IPS-NIHi7 (cell line): ENCODE data around the gene NCAM2.

Experiments used
- DNase-seq: peaks from one replicate; pipeline ENCODE4 v3.0.0; 2012; ENCODE audit warnings: mixed read lengths; ENCODE audit errors: extremely low spot score

Gene NCAM2

DNA sequence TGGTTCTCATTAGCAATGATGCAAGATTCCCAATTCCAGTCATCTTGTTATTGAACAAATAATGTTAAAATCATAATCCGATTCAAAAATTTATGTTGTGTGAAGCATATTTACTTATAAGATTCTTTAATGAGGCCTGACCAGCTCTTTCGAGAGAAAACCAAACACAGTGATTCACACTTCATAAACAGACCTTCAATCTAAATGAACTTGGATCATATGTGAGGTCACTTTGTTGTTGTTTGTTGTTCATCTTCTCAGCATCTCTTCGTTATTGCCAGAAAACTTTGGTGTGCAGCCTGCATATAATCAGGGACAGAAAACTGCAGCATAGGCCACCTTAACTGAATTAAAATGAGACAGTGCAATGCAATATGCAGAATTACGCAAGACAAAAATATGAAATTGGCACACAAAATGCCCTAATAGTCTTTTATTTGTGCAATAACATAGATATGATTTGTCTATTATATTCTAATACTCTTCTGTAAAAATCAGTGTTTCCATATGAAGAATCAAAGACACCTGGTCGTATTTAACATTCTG is 30.1 kb downstream of the NCAM2 start:
- DNase-seq: no peak

DNA sequence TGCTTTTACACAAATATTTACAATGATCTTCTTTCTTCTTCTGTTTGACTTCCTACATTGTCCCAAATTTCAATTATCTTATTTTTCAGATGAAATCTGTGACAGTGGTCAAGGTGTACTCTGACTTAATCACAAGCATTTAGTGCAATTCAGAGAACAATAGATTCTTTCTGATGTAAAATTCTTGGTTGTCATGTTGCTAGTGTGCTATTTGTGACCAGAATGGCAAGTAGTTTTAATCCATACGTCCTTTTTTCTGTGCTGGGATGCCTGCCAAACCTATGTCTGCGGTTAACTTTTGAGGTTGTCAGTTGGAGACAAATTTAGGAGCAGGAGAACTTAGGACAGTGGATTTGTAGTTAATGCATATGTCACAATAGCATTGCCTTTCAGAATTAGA is 31.0 kb downstream of the NCAM2 start:
- DNase-seq: no peak

DNA sequence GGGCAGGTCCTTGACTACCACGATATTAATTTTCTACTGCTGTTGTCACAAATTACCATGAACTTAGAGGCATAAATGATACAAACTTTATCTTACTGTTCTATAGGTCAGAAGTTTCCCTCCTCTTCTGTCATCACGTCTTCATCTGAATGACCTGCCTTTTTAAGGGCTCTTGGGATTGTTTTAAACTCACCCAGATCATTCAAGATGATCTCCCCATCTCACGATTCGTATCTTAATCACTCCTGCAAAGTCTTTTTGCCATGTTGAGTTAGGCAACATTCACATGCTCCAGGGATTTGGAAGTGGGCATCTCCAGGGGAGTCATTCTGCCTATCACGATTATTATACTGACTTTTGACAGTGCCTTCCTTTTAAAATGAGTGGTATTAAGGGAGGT is 32.1 kb downstream of the NCAM2 start:
- no peak for DNase-seq

DNA sequence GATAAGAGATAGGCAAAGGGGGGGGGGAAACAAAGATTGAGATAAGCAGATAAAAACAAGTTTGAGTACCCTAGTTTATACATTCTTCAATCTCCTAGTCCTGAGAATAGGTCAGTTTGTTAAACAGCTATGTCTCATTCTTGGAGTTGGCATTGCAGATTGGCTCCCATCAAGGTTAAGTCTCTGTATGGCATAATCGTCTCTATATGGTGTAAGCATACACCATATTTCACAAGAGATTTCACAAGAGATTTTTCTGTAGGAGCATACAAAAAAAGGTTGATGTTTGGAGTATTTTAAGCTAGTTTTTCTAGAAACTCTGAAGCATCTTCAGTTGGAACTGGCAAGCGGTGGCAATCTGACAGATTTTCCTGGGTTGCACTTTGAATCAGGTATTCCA is 35.8 kb downstream of the NCAM2 start:
- no peak for DNase-seq

DNA sequence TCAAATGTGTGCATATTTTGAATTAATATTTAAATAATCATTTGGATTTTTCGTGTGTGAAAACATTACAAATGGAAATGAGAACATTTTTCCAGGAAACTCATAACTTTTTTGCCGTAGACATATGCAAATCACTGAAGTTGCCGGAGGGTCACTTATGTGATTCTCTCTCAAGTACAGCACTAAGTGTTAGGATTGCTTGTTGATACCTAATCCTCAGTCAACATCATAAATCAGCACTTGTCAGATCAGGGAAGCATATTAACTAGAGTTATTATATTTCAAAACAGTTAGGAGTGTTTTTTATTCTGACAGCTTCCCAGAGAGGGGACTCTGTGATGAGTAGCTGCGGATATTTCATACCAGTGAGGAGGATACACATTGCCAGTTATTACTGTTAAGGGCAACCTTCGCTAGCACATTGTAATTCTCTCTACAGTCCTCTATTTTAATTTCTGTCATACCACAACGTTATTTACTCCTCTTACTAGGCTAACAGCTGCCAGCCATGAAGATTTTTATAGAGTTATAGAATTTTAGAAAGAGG is 41.5 kb downstream of the NCAM2 start:
- DNase-seq: no peak

DNA sequence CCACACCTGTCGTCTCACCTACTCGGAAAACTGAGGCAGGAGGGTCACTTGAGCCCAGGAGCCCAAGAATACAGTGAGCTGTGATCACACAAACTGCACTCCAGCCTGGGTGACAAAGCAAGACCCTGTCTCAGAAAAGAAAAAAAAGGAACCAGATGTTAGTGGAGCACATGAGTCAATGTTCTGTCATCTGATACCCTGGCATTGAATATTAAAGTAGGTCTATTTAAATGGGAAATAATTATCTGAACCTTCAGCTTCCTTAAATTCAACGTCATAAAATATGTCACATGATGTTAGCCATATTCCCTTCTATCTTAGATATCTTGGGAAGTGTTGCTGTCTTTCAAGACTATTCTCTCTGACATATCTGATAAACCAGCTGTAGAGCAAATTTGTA is 47.3 kb downstream of the NCAM2 start:
- DNase-seq: no peak

DNA sequence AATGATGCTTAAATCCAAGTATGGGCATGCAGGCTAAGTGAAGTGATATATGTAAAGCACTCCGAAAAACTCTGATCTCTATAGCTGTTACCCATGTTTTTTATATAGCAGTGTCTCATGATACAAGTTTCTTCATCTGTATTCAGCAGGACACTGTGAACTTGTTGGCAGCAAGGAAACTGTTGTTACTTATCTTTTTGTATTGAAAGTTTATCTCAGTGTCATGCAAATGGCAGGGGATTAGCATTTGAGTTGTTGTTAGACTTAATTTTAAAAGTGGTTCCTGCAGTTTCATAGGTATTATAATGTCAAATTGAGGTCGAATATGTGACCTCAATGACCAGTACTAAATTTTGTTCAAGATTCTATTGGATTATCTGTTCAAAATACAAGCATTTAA is 47.9 kb downstream of the NCAM2 start:
- no peak for DNase-seq

DNA sequence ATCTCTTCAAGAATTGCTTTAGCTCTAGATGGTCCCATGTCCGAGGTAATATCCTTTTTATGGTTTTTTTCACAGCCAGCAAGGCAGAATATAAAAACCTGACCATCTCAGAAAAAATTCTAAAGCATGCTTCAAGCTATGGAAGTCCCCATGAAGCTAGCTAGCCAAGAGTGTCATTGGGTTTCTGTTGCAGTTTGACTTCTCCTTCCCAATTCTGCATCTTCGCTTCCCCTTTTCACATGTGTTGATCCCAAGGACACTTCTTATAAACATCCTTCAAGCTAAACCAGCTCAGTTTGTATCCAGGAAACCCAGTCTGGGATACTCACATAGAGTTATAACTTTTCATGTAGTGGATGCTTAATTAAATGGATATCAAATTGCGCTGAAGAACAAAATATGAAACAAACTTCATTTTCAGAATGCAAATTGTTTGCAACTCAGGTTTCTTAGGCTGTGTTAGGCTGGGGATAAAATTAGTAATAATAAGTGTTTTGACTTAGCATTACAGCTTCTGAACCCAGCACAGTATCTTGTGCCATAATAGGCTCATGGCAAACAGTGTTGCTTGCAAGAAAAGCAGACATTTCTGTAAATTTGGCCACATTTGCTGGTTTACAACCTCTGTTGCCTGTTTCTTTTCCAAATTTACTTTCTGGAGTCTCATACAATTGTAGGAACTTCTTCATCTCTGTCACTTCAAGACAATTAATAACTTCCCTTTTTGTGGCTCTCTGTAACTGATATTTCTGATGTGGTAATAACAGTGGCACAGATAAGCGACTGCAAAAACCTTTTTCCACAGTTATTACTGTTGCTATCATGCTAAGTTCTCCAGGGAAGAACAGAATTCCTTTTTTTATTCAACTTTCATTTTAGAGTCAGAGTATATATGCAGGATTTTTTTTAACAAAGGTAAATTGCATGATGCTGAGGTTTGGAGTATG is 53.2 kb downstream of the NCAM2 start:
- no peak for DNase-seq

DNA sequence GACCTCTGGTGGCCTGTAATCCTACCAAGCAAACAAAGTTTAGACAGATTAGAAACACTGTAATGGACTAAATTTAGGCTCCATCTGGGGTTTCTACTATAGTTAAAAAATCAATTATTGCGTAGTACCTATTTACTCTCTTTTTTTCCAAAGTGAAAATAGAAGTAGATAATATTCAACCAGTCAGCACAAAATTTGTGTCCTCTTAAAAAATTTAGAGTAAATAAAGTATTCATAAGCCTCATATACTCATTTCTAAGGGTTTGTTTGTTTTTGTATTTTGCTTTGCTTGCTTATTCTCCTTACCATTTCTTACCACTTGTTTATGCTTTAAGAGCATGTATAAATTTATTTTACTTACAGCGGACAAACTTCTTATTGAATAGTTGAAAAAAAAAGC is 54.5 kb downstream of the NCAM2 start:
- no peak for DNase-seq

DNA sequence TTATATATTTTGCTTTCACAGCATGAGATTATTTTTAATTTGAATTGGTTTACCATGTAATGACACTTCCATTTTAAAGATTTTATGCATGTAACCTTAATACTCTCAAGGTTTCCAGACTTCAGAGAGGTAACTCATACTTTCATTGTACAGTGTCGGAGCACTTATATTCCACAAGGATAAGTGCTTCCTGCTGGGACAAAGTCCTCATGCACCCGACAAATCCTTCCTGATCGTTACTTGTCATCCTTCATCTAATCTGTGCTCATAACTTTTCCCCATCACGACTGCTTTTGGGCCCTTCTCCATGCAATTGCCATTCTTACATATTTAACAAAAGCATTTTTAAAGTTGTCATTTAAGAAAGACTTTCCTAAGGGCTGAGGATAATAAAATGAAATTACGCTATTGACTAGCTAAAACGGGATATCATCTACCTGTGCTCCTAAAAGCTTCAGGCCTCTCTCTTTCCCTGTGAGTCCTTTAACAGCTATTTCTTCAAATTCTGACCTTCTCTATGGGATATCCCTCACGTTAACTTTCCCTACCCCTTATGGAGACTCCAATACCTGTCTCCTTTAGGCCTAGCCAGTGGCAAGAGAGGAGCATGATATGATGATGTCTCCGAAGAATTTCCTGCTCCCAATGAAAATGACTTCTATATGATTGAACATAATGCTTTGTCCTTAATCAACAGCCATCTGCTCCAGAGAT is 59.3 kb downstream of the NCAM2 start:
- DNase-seq: no peak

DNA sequence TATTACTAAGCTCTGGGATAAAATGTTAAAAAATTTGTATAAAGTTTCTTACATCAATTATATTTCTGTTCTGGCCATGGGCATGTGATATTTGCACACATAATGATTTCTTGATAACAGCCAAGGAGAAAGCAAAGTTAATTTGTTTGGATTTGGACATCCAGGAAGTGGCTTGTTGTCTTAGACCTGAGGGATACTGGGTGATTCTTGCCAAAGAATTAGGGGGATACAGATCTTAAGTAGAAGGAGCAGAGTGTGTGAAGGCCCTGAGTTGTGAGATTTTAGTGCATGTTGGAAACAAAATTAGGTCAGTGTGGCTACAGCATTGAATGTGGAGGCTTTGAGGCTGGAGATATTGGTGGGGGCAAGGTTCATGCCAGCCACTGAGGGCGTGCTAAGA is 65.6 kb downstream of the NCAM2 start:
- no peak for DNase-seq

DNA sequence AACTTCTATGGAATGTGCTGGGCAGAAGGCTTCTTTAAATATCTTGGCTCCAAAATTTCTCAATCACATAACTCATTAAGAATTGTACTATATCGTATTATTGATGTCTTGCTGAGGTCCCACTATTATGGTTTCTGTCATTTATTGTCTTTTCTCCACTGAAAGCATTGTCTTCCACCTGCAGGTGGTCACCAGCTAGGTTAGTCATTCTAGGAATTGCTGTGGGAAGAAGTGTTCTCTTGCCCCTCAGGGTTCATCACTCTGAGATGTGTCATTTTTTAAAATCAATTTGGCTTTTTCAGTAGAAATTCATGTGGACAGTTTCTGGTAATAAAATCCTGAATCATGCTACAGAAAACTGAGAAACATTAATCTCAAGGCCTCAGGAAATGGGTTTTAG is 66.1 kb downstream of the NCAM2 start:
- DNase-seq: no peak

DNA sequence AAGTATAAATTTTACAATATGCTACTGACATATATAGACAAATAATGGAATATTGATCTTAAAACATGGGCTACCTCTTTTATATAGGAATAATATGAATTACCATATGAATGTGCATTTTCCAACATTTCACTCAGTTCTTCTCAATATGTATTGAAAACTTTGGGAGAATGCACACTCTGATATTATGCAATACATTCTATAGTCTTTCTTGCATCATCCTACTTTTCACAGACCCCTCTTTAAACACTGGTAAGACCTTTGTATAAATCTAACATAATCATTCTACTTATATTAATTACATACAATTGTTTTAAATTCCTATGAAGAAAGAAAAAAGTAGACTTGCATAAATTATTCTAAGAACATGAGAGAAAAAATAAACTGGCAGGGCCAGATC is 69.2 kb downstream of the NCAM2 start:
- DNase-seq: no peak

DNA sequence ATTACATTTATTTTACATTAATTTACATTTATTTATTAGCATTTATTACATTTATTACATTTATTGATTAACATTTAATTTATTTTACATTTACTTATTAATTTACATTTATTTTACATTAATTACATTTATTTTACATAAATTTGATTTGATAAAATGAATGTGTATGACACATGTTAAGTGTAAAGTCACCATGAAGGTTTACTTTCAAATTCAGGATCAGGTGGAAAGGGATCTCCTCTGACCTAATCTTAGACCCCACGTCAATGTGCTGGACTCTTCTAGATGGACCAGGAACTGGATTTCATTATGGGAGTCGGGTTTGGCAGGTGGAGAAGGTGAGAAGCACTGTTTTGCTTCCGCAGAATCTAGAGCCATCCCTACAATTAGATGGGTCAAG is 76.1 kb downstream of the NCAM2 start:
- DNase-seq: no peak

DNA sequence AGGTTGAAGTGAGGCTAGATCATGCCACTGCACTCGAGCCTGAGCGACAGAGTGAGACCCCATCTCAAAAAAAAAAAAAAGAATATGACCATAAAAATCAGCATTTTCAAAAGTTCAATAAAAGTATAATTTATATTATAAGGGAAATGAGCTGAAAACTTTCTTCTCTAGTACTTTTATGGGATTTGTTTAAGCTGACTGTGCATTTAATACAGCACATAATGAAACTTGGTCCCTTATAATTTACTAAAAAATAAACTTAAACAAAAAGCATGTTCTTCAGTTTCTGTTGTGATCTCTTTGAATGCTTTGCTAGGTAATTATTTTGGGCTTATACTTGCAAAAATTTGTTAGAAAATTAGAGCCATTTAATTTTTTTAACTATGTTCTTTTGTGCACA is 77.8 kb downstream of the NCAM2 start:
- DNase-seq: no peak

DNA sequence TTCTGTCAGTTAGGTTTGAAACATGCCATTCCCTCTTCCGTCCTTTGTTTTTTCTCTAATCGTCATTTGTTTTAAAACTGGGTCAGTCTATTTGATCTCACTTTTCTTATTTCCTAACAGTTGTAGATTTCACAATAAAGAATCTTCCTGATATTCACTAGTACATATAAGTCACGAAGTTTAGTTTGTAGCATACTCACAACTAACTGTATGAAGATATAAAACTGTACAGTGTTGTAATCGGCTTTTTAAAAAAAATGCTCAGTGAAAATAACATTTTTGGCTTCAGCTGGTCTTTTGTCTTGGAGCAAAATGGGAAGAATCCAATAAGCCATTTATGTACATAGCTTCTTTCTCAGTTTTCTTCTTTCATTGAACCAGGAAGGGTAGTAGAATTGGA is 78.3 kb downstream of the NCAM2 start:
- no peak for DNase-seq

DNA sequence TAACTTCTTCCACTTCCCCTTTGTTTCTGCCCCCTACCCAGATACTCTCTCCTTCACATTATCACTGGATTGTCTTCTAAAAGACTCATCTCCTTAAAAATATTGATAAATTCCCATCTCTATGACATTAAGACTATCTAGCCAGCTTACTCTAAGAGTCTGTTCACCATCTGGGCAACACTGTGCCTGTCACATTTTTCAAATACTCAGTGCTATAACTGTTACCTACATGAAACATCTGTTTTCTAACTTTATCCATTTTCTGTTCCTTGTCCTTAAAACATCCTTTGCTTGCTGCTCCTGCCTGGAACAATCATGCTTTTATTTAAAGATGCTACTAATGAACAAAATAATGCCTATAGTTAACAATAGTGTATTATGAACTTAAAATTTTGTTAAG is 81.4 kb downstream of the NCAM2 start:
- no peak for DNase-seq

DNA sequence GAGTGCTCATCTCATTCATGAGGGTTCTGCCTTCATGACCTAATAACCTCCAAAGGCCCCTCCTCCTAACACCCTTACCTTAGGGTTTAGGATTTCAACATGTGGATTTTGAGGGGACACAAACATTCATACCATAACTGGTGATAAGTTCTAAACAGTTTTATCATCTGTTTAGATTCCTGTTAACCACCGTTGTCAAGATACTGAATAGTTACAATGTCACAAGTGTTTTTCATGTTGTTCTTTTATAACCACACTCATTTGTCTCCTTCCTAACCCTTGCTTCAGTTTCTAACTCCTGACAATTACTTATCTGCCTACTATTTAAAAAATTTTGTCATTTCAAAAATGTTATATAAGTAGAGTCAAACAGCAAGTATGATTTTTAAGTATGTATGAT is 86.0 kb downstream of the NCAM2 start:
- no peak for DNase-seq

DNA sequence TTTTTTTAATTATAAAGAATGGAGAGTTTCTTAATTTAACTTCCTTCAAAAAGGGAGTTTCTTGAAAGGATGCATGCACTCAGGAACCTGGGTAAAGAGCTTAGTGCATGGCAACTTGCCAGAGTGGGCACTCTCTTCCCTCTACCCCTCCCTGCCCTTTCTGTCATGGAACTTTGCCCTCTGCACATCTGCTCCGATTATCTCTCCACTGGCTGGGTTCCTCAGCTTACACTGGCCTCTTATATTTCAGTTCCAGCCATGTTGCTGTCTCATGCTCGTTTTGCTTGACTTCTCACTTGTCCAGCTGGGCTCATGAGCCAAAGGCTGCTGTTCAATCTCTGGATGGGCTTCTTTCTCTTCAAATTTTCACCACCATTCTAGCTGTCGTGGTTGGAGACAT is 87.0 kb downstream of the NCAM2 start:
- no peak for DNase-seq

DNA sequence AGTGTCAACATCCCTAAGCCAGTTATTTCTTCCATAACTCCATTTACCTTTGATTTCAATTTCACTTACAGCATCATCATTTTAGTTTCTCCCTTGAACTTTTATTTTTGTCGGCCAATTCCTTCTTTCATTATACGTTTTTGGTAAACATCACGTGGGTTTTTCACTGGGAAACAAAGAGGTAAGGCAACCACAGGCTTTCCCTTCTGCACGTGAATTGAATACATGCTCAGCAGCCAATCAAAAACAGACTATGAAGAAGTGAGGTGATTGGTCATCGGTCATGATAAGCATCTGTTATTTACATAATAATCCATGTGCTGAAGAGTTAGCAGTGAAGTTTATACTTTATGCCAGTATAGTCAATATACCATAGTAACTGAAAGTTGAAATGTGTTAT is 98.7 kb downstream of the NCAM2 start:
- no peak for DNase-seq

DNA sequence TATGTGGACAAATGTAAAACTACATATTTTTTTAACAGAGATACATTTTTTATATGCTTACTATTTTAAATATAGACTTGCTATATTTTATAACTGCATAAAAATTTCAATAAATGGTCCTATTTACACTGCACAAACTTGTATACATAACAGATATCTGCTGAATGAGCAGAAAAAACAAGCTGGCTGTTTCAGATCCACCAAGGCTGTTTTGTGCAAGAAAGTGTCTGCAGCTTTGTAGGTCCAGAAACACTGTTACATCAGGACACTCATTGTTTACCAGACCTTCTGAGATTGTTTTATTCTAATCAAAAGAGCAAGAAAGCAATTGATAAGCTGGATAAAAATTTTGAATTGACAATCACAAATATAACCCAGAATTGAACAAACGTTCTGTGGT is 99.3 kb downstream of the NCAM2 start:
- no peak for DNase-seq

DNA sequence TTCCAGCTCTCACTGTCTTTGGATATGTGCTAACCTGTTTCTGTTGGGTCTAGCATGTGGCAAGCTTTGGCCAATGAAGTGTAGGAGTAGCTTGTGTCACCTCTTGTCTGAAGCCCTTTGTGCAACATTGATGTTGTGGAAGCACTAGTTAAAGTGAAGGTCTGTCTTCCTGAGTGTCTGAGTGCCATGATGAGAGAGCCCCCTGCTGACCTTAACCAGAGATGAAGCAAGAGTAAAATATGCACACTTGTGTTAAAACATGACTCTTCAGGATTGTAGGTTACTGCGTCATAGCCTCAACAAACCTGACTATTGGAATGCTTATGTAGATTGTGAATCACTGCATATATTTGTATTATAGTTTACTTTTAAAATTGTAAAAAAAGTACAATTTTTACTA is 103.7 kb downstream of the NCAM2 start:
- peak; percentile 37 for DNase-seq

DNA sequence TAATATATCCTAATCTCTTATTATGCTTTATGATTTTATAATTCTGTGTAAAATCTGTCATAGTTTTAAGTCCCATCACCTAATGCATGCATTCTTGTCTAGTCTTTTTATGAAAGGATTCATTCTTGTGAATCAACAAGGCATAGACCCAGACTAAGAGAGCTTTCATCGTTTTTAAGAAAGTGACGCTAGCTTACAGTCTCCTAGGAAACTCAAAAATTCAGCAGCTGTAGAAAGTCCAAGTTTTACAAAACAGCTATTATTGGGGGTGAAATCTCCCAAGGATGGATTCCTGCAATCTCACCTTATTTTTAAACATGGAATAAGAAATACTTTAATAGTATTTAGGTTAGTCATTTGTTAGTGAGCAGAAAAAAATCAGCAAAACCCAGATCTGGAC is 104.7 kb downstream of the NCAM2 start:
- no peak for DNase-seq
